HepG2 (cell line): ENCODE data around the gene OGG1. TPM values are rescaled to one million over a fixed set of nuclear protein-coding genes. Genes with fewer than 3 reads are reported as not detected.
A peak's percentile ranks its signal among the peaks of the same experiment; 100 is the strongest.

Experiments
- DR1 ChIP-seq: sonication (generic); formaldehyde crosslinking; IDR thresholded peaks from 2 replicates; pipeline ENCODE4 v1.8.0; 2021; ENCODE audit warnings: mild to moderate bottlenecking, missing genetic modification reagents, inconsistent platforms
- HNRNPK ChIP-seq: fragments of 200-400 bp; formaldehyde crosslinking; IDR thresholded peaks from 2 replicates; pipeline ENCODE4 v1.6.1; 2018; ENCODE audit warnings: low read length, low read depth, moderate library complexity, mild to moderate bottlenecking; ENCODE audit not compliant: poor library complexity, severe bottlenecking
- POLR2A ChIP-seq, 2 experiments: IDR thresholded peaks; 2 replicates each; pipeline ENCODE4 v1.6.1; 2011; ENCODE audit warnings: low read depth in 2 of 2, low read length in 2 of 2, mild to moderate bottlenecking in 1 of 2, moderate library complexity in 1 of 2; ENCODE audit not compliant: insufficient read depth in 1 of 2
- ZNF550 ChIP-seq: sonication (generic); formaldehyde crosslinking; IDR thresholded peaks from 2 replicates; pipeline ENCODE4 v1.4.0; 2020; ENCODE audit warnings: mild to moderate bottlenecking, missing genetic modification reagents, borderline replicate concordance
- ZNF678 ChIP-seq: sonication (generic); formaldehyde crosslinking; IDR thresholded peaks from 2 replicates; pipeline ENCODE4 v1.4.0; 2020; ENCODE audit warnings: mild to moderate bottlenecking, missing genetic modification reagents
- ZNF766 ChIP-seq: sonication (generic); formaldehyde crosslinking; IDR thresholded peaks from 2 replicates; pipeline ENCODE4 v1.5.0; 2020; ENCODE audit warnings: missing genetic modification reagents, borderline replicate concordance
- ZNF878 ChIP-seq: sonication (generic); formaldehyde crosslinking; IDR thresholded peaks from 2 replicates; pipeline ENCODE4 v1.8.1; 2023; ENCODE audit warnings: mild to moderate bottlenecking, missing genetic modification reagents, moderate library complexity
- polyA plus RNA-seq, 8 experiments: library from polyadenylated mRNA; depleted of rRNA in 3 of 8; stranded (reverse) in 7 of 8; unstranded in 1 of 8; fragments of >200 nt; fragmentation: Illumina TruSeq in 4 of 8; extraction: Trizol in 4 of 8; gene quantifications; 2 replicates each; pipeline versions ENCODE4 v1.2.1 to v1.2.3, GENCODE V29; 2011 to 2016; ENCODE audit warnings: low read depth in 4 of 8, missing spikeins in 1 of 8, mixed read lengths in 1 of 8; ENCODE audit not compliant: insufficient read depth in 1 of 8
- total RNA-seq, 5 experiments: library from RNA; depleted of rRNA; stranded (reverse); fragments of >200 nt; fragmentation: Illumina TruSeq; extraction: Trizol; gene quantifications; 2 replicates each; pipeline ENCODE4 v1.2.3, GENCODE V29; 2016; ENCODE audit warnings: low read depth in 1 of 5
- TF ChIP-seq, protein P1 (sequence below): sonication (generic); formaldehyde crosslinking; IDR thresholded peaks from 2 replicates; pipeline ENCODE4 v1.4.0; 2020; ENCODE audit warnings: missing genetic modification reagents
- TF ChIP-seq, protein P2 (sequence below): sonication (generic); formaldehyde crosslinking; IDR thresholded peaks from 2 replicates; pipeline ENCODE4 v1.4.0; 2020; ENCODE audit warnings: missing genetic modification reagents
- TF ChIP-seq, protein P3 (sequence below): sonication (generic); formaldehyde crosslinking; IDR thresholded peaks from 2 replicates; pipeline ENCODE4 v1.5.1; 2020; ENCODE audit warnings: missing genetic modification reagents, mild to moderate bottlenecking, borderline replicate concordance
- TF ChIP-seq, protein P4 (sequence below): sonication (generic); formaldehyde crosslinking; IDR thresholded peaks from 2 replicates; pipeline ENCODE4 v1.4.0; 2020; ENCODE audit warnings: mild to moderate bottlenecking, missing genetic modification reagents
- TF ChIP-seq, protein P5 (sequence below): IDR thresholded peaks from 2 replicates; pipeline ENCODE4 v1.6.1; 2016; ENCODE audit warnings: missing genetic modification reagents, missing compliant biosample characterization

Gene OGG1
- total and polyA plus RNA-seq, 2 of the 13 experiments (the other 11 are each of a cell fraction or from before 2014, with no cell fraction given): 28.7 to 33.2 TPM

DNA sequence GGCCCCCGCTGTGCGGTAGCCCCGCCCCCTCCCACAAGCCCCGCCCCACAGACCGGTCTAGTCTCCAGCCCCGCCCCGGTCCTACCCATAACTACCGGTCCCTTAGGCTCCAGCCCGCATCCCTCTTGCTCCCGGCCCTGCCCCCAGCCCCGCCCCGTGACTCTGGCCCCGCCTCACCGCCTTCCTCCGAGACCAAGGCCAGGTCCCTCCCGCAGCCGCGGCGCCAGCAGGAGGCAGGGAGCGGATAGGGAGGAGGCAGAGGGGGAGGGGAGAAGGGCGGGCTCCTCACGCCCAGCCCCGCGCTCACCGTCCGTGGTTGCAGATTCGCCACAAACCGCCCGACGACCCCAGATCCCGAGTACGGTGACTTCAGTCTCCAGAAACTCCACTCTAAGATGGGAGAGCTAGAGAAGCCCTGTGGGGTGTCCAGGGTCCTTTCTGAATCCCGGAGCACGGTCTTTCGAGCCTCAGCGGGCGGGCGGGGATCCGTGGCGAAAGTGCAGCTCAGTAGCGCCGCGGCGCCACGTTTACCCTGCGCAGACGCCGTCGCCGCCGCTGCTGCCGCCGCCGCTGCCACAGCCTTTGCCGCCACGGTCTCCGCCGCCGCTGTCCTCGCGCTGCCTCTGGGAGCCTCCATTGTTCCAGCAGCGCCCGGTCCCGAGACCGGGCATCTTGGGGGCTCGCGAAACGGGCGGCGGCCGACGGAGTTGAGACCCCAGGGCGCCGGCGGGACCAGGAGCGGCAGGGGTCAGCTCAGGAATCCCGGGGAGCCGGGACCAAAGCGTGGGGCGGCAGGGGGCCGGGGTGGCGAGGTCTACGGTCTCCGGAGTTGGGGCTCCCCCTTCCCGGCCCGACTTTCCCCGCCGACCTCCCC, 18.3 kb upstream of the OGG1 start, which contains the start of gene BRPF1 (continued):
- TF ChIP-seq, protein P1, sequence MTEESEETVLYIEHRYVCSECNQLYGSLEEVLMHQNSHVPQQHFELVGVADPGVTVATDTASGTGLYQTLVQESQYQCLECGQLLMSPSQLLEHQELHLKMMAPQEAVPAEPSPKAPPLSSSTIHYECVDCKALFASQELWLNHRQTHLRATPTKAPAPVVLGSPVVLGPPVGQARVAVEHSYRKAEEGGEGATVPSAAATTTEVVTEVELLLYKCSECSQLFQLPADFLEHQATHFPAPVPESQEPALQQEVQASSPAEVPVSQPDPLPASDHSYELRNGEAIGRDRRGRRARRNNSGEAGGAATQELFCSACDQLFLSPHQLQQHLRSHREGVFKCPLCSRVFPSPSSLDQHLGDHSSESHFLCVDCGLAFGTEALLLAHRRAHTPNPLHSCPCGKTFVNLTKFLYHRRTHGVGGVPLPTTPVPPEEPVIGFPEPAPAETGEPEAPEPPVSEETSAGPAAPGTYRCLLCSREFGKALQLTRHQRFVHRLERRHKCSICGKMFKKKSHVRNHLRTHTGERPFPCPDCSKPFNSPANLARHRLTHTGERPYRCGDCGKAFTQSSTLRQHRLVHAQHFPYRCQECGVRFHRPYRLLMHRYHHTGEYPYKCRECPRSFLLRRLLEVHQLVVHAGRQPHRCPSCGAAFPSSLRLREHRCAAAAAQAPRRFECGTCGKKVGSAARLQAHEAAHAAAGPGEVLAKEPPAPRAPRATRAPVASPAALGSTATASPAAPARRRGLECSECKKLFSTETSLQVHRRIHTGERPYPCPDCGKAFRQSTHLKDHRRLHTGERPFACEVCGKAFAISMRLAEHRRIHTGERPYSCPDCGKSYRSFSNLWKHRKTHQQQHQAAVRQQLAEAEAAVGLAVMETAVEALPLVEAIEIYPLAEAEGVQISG (CRISPR knock-in tag): peak; percentile 75; the same call in 1 of the 2 replicates
- peak; percentile 55 to 71 for TF ChIP-seq POLR2A (IDR thresholded peaks at IDR 0.05; ENCODE audit: insufficient read depth in 1 of 2, low read depth in 2 of 2, low read length in 2 of 2)
- TF ChIP-seq ZNF678 (CRISPR knock-in tag): 0 out of 2 replicates have a peak, but pooled peaks have one; percentile 83
- 0 out of 2 replicates have a peak, but pooled peaks have one; percentile 43 for TF ChIP-seq ZNF878 (CRISPR knock-in tag)
- peak; percentile 32 for TF ChIP-seq DR1
- TF ChIP-seq, protein P2, sequence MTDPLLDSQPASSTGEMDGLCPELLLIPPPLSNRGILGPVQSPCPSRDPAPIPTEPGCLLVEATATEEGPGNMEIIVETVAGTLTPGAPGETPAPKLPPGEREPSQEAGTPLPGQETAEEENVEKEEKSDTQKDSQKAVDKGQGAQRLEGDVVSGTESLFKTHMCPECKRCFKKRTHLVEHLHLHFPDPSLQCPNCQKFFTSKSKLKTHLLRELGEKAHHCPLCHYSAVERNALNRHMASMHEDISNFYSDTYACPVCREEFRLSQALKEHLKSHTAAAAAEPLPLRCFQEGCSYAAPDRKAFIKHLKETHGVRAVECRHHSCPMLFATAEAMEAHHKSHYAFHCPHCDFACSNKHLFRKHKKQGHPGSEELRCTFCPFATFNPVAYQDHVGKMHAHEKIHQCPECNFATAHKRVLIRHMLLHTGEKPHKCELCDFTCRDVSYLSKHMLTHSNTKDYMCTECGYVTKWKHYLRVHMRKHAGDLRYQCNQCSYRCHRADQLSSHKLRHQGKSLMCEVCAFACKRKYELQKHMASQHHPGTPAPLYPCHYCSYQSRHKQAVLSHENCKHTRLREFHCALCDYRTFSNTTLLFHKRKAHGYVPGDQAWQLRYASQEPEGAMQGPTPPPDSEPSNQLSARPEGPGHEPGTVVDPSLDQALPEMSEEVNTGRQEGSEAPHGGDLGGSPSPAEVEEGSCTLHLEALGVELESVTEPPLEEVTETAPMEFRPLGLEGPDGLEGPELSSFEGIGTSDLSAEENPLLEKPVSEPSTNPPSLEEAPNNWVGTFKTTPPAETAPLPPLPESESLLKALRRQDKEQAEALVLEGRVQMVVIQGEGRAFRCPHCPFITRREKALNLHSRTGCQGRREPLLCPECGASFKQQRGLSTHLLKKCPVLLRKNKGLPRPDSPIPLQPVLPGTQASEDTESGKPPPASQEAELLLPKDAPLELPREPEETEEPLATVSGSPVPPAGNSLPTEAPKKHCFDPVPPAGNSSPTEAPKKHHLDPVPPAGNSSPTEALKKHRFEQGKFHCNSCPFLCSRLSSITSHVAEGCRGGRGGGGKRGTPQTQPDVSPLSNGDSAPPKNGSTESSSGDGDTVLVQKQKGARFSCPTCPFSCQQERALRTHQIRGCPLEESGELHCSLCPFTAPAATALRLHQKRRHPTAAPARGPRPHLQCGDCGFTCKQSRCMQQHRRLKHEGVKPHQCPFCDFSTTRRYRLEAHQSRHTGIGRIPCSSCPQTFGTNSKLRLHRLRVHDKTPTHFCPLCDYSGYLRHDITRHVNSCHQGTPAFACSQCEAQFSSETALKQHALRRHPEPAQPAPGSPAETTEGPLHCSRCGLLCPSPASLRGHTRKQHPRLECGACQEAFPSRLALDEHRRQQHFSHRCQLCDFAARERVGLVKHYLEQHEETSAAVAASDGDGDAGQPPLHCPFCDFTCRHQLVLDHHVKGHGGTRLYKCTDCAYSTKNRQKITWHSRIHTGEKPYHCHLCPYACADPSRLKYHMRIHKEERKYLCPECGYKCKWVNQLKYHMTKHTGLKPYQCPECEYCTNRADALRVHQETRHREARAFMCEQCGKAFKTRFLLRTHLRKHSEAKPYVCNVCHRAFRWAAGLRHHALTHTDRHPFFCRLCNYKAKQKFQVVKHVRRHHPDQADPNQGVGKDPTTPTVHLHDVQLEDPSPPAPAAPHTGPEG: 0 out of 2 replicates have a peak, but pooled peaks have one; percentile 45
- TF ChIP-seq ZNF766 (CRISPR knock-in tag): peak; percentile 71; the same call in 1 of the 2 replicates
- peak; percentile 91 for TF ChIP-seq HNRNPK
- TF ChIP-seq, protein P3, sequence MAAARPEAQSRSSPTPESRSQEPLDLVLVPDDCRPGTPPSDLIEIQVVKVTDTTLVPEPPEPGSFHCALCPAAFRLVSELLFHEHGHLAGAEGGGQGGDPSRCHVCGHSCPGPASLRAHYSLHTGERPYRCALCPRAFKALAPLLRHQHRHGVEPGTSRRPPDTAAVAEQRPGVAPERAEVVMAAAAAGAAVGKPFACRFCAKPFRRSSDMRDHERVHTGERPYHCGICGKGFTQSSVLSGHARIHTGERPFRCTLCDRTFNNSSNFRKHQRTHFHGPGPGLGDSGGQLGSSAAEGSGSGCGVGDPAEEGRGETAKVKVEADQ (CRISPR knock-in tag): peak; percentile 63; the same call in 1 of the 2 replicates
- TF ChIP-seq, protein P4, sequence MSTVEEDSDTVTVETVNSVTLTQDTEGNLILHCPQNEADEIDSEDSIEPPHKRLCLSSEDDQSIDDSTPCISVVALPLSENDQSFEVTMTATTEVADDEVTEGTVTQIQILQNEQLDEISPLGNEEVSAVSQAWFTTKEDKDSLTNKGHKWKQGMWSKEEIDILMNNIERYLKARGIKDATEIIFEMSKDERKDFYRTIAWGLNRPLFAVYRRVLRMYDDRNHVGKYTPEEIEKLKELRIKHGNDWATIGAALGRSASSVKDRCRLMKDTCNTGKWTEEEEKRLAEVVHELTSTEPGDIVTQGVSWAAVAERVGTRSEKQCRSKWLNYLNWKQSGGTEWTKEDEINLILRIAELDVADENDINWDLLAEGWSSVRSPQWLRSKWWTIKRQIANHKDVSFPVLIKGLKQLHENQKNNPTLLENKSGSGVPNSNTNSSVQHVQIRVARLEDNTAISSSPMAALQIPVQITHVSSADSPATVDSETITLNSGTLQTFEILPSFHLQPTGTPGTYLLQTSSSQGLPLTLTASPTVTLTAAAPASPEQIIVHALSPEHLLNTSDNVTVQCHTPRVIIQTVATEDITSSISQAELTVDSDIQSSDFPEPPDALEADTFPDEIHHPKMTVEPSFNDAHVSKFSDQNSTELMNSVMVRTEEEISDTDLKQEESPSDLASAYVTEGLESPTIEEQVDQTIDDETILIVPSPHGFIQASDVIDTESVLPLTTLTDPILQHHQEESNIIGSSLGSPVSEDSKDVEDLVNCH (CRISPR knock-in tag): no peak
- TF ChIP-seq ZNF550 (CRISPR knock-in tag): no peak
- TF ChIP-seq, protein P5, sequence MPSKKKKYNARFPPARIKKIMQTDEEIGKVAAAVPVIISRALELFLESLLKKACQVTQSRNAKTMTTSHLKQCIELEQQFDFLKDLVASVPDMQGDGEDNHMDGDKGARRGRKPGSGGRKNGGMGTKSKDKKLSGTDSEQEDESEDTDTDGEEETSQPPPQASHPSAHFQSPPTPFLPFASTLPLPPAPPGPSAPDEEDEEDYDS: peak; percentile 59
